Measurements from ENCODE around the gene TMEM31. TPM values are rescaled to one million over a fixed set of nuclear protein-coding genes. Genes with fewer than 3 reads are reported as not detected.
"Not testable (repeated sequence)": the region's sequence is repeated elsewhere in the genome, so short reads cannot be mapped to it uniquely, and the experiment has no call there.

Gene TMEM31
- total RNA-seq, 1 donor from 2014 or later, result not detected

DNA sequence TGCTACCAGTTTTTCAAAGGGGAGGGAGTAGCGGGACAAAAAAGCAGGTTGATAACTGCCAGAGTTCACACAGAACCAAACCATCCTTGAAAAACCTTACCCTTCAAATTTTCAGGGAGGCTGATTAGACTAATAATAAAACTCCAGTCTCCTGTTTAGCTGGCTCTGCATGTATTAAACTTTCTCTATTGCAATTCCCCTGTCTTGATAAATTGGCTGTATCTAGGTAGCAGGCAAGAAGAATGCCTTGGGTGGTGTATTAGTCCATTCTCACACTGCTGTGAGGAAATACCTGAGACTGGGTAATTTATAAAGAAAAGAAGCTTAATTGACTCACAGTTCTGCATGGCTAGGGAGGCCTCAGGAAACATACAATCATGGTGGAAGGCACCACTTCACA, 47.8 kb downstream of the TMEM31 start:
- Histone ChIP-seq H3K4me3 (ENCODE audit: low read depth, low read length) (no peak overlapping the region), H3K36me3 (ENCODE audit: control insufficient read depth, insufficient read depth, low read length) (no peaks in the 10 kb centered on the region), H3K27me3 (ENCODE audit: control insufficient read depth, insufficient read depth, low read length) (no peaks in the 10 kb centered on the region)
- no peak for FAIRE-seq
- no peak for DNase-seq (ENCODE audit: low read depth)
- TF ChIP-seq CTCF (IDR thresholded peaks at IDR 0.05; ENCODE audit: insufficient read depth, low read length, severe bottlenecking), result no peak

- not testable (repeated sequence) for H3K36me3 ChIP-seq (ENCODE audit: control insufficient read depth, insufficient read depth, low read length); H3K4me3 ChIP-seq (ENCODE audit: low read depth, low read length); DNase-seq (ENCODE audit: low read depth); H3K27me3 ChIP-seq (ENCODE audit: control insufficient read depth, insufficient read depth, low read length); FAIRE-seq
Observed at GRCh38 chrX:103763541-103763940, 52.8 kb downstream of the TMEM31 start.

Other genes with a start within 250 kb of the TMEM31 start
- gene RAB40A, start 191.4 kb upstream of the TMEM31 start, total RNA-seq, result under 0.01 and 0.13 TPM in 2 replicates
- gene TCEAL4, start 125.4 kb upstream of the TMEM31 start, total RNA-seq, result 23.4 and 43.9 TPM in 2 replicates
- gene TCEAL3, start 102.9 kb upstream of the TMEM31 start, total RNA-seq, result 3.7 and 8.4 TPM in 2 replicates
- gene TCEAL1, start 81.9 kb upstream of the TMEM31 start, total RNA-seq, result 10.5 and 11.3 TPM in 2 replicates
- gene MORF4L2, start 24.2 kb upstream of the TMEM31 start, total RNA-seq, result 414 and 422 TPM in 2 replicates
- gene PLP1, start 65.9 kb downstream of the TMEM31 start, total RNA-seq, result not detected in 2 replicates
- gene RAB9B, start 121.3 kb downstream of the TMEM31 start, total RNA-seq, result not detected in 2 replicates